H1 (cell line): ENCODE data around the gene STAM. TPM values are rescaled to one million over a fixed set of nuclear protein-coding genes. Genes with fewer than 3 reads are reported as not detected.

ENCODE experiments used
- BRCA1 ChIP-seq: IDR thresholded peaks from 2 replicates; pipeline ENCODE4 v1.6.1; 2012; ENCODE audit warnings: low read depth, low read length, improper control_type of control experiment
- CTBP2 ChIP-seq: IDR thresholded peaks from 2 replicates; pipeline ENCODE4 v1.7.0; 2011; ENCODE audit warnings: borderline replicate concordance, mild to moderate bottlenecking, moderate library complexity, mixed read lengths, low read length; ENCODE audit not compliant: insufficient read depth, insufficient read length
- EGR1 ChIP-seq: IDR thresholded peaks from 2 replicates; pipeline ENCODE4 v1.6.1; 2011; ENCODE audit warnings: low read depth, low read length, borderline replicate concordance
- NANOG ChIP-seq: IDR thresholded peaks from 2 replicates; pipeline ENCODE4 v1.6.1; 2011; ENCODE audit warnings: low read length, low read depth, mild to moderate bottlenecking, inconsistent platforms; ENCODE audit not compliant: insufficient read depth, poor library complexity, severe bottlenecking
- NRF1 ChIP-seq: IDR thresholded peaks from 2 replicates; pipeline ENCODE4 v1.6.1; 2011; ENCODE audit warnings: mild to moderate bottlenecking, low read depth, low read length, improper control_type of control experiment
- POU5F1 ChIP-seq: IDR thresholded peaks from 2 replicates; pipeline ENCODE4 v1.6.1; 2011; ENCODE audit warnings: low read depth, mild to moderate bottlenecking, low read length, moderate library complexity
- RAD21 ChIP-seq, 2 experiments: IDR thresholded peaks in 1 of 2; conservative IDR thresholded peaks in 1 of 2; 2 replicates each; pipeline ENCODE4 v1.6.1; 2011; ENCODE audit warnings: low read depth in 2 of 2, low read length in 2 of 2, improper control_type of control experiment in 1 of 2, inconsistent platforms in 1 of 2, mild to moderate bottlenecking in 1 of 2, moderate library complexity in 1 of 2
- RFX5 ChIP-seq: IDR thresholded peaks from 2 replicates; pipeline ENCODE4 v1.6.1; 2011; ENCODE audit warnings: low read depth, low read length, improper control_type of control experiment, borderline replicate concordance
- SP2 ChIP-seq: IDR thresholded peaks from 2 replicates; pipeline ENCODE4 v1.6.1; 2012; ENCODE audit warnings: mild to moderate bottlenecking, low read length, inconsistent platforms
- TAF1 ChIP-seq: IDR thresholded peaks from 2 replicates; pipeline ENCODE4 v1.6.1; 2011; ENCODE audit warnings: mild to moderate bottlenecking, low read depth, low read length
- polyA plus RNA-seq, 7 experiments: library from polyadenylated mRNA; depleted of rRNA in 3 of 7; stranded (reverse) in 5 of 7; unstranded in 2 of 7; fragments of >200 nt in 5 of 7; fragments of 200-250 nt in 2 of 7; gene quantifications; 1 replicate in 5 of 7; 2 replicates in 1 of 7; 4 replicates in 1 of 7; pipeline versions ENCODE4 v1.2.1 to v1.2.3, GENCODE V29; 2011 to 2013; ENCODE audit warnings: missing spikeins in 2 of 7, mixed read lengths in 2 of 7
- total RNA-seq: library from RNA; stranded (reverse); fragmentation: NEBNext Ultra II Directional; extraction: Animal tissue kit (Norgen Biotek cat#: 25700); gene quantifications from 2 replicates; pipeline ENCODE4 v1.2.1, GENCODE V29; 2021
- TF ChIP-seq, protein P1 (sequence below): fragments of 300-600 bp; sonication (generic); IDR thresholded peaks from 2 replicates; pipeline ENCODE4 v1.7.1; 2012; ENCODE audit warnings: low read length, moderate library complexity, mild to moderate bottlenecking, inconsistent platforms; ENCODE audit not compliant: insufficient replicate concordance

Gene STAM
- total and polyA plus RNA-seq, 2 of the 8 experiments (the other 6 are each of a cell fraction or from before 2014, with no cell fraction given) = 22.0 to 27.8 TPM

DNA sequence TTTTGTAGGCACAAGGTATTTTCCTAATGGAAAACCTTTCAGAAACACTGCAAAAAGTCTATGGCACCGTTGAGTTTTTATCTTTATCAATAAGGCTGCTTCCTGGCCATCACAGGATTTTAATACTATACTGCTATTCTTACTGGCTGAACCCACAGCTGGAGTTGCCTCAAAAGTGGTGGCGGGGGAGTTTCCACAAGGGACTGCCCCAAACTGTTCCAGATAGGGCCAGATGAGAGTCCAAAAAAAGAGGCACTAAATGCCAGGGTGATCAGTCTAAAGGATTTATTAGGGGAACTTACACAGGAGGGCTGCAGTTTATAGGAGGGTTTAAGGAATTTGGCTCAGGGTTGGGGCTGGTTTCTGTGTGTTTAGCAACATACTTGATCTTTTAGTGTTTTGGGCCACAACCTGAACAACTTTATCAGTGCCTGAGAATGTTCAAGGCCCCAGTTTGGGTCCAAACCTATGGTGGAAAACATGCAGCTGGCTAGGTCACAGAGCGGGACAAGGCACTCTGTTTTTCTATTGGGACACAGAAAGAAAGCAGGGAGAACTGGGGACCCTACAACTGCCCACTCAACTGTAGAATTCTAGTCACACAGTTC lies 41.4 kb downstream of the STAM start (continued):
- TF ChIP-seq, protein P1, sequence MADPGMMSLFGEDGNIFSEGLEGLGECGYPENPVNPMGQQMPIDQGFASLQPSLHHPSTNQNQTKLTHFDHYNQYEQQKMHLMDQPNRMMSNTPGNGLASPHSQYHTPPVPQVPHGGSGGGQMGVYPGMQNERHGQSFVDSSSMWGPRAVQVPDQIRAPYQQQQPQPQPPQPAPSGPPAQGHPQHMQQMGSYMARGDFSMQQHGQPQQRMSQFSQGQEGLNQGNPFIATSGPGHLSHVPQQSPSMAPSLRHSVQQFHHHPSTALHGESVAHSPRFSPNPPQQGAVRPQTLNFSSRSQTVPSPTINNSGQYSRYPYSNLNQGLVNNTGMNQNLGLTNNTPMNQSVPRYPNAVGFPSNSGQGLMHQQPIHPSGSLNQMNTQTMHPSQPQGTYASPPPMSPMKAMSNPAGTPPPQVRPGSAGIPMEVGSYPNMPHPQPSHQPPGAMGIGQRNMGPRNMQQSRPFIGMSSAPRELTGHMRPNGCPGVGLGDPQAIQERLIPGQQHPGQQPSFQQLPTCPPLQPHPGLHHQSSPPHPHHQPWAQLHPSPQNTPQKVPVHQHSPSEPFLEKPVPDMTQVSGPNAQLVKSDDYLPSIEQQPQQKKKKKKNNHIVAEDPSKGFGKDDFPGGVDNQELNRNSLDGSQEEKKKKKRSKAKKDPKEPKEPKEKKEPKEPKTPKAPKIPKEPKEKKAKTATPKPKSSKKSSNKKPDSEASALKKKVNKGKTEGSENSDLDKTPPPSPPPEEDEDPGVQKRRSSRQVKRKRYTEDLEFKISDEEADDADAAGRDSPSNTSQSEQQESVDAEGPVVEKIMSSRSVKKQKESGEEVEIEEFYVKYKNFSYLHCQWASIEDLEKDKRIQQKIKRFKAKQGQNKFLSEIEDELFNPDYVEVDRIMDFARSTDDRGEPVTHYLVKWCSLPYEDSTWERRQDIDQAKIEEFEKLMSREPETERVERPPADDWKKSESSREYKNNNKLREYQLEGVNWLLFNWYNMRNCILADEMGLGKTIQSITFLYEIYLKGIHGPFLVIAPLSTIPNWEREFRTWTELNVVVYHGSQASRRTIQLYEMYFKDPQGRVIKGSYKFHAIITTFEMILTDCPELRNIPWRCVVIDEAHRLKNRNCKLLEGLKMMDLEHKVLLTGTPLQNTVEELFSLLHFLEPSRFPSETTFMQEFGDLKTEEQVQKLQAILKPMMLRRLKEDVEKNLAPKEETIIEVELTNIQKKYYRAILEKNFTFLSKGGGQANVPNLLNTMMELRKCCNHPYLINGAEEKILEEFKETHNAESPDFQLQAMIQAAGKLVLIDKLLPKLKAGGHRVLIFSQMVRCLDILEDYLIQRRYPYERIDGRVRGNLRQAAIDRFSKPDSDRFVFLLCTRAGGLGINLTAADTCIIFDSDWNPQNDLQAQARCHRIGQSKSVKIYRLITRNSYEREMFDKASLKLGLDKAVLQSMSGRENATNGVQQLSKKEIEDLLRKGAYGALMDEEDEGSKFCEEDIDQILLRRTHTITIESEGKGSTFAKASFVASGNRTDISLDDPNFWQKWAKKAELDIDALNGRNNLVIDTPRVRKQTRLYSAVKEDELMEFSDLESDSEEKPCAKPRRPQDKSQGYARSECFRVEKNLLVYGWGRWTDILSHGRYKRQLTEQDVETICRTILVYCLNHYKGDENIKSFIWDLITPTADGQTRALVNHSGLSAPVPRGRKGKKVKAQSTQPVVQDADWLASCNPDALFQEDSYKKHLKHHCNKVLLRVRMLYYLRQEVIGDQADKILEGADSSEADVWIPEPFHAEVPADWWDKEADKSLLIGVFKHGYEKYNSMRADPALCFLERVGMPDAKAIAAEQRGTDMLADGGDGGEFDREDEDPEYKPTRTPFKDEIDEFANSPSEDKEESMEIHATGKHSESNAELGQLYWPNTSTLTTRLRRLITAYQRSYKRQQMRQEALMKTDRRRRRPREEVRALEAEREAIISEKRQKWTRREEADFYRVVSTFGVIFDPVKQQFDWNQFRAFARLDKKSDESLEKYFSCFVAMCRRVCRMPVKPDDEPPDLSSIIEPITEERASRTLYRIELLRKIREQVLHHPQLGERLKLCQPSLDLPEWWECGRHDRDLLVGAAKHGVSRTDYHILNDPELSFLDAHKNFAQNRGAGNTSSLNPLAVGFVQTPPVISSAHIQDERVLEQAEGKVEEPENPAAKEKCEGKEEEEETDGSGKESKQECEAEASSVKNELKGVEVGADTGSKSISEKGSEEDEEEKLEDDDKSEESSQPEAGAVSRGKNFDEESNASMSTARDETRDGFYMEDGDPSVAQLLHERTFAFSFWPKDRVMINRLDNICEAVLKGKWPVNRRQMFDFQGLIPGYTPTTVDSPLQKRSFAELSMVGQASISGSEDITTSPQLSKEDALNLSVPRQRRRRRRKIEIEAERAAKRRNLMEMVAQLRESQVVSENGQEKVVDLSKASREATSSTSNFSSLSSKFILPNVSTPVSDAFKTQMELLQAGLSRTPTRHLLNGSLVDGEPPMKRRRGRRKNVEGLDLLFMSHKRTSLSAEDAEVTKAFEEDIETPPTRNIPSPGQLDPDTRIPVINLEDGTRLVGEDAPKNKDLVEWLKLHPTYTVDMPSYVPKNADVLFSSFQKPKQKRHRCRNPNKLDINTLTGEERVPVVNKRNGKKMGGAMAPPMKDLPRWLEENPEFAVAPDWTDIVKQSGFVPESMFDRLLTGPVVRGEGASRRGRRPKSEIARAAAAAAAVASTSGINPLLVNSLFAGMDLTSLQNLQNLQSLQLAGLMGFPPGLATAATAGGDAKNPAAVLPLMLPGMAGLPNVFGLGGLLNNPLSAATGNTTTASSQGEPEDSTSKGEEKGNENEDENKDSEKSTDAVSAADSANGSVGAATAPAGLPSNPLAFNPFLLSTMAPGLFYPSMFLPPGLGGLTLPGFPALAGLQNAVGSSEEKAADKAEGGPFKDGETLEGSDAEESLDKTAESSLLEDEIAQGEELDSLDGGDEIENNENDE = no peak
- TF ChIP-seq CTBP2 (no peak), EGR1 (no peak), NRF1 (no peak), RFX5 (no peak), SP2 (no peak), POU5F1 (no peak), RAD21 (IDR thresholded peaks at IDR 0.05 in 1 of 2, conservative IDR thresholded peaks at IDR 0.05 in 1 of 2; ENCODE audit: low read depth in 2 of 2, low read length in 2 of 2) (no peak), NANOG (no peak), BRCA1 (no peak), TAF1 (no peak)
